Gastrocnemius medialis (tissue), 4 donors: ENCODE data around the gene CASK. TPM values are rescaled to one million over a fixed set of nuclear protein-coding genes. Genes with fewer than 3 reads are reported as not detected.

Experiments used
- ATAC-seq, 2 donors: fragments of 150-250 bp; one replicate each; pipeline ENCODE4 v1.9.1; 2016
- DNase-seq, 2 donors: peaks; one replicate each; pipeline ENCODE4 v3.0.0-alpha.2; 2019
- H3K27ac ChIP-seq, 4 donors: fragments of 200-600 bp; sonication (generic); 1 replicate in 1 of 4; 2 replicates in 3 of 4; pipeline ENCODE4 v1.5.1; 2016 to 2018; ENCODE audit warnings: mild to moderate bottlenecking in 2 of 4, moderate library complexity in 1 of 4
- H3K27me3 ChIP-seq, 3 donors: fragments of 200-600 bp; sonication (generic) in 2 of 3; 1 replicate in 1 of 3; 2 replicates in 2 of 3; pipeline versions ENCODE4 v1.5.1 to v1.6.0; 2016 to 2019; ENCODE audit warnings: mild to moderate bottlenecking in 1 of 3, moderate library complexity in 1 of 3
- H3K36me3 ChIP-seq, 2 donors: fragments of 200-600 bp; sonication (generic) in 1 of 2; one replicate each; pipeline ENCODE4 v1.5.1; 2017 to 2018
- H3K4me1 ChIP-seq, 2 donors: fragments of 200-600 bp; sonication (generic) in 1 of 2; one replicate each; pipeline ENCODE4 v1.5.1; 2016 to 2017; ENCODE audit warnings: mild to moderate bottlenecking in 2 of 2
- H3K4me3 ChIP-seq, 4 donors: fragments of 200-600 bp; sonication (generic) in 3 of 4; 1 replicate in 1 of 4; 2 replicates in 3 of 4; pipeline ENCODE4 v1.5.1; 2016 to 2019; ENCODE audit warnings: mild to moderate bottlenecking in 2 of 4
- H3K9me3 ChIP-seq, 3 donors: fragments of 200-600 bp; sonication (generic) in 2 of 3; 1 replicate in 1 of 3; 2 replicates in 2 of 3; pipeline ENCODE4 v1.5.1; 2016 to 2019
- CTCF ChIP-seq, 5 experiments: fragments of 450-650 bp in 3 of 5; fragments of 200-600 bp in 2 of 5; sonication (generic) in 2 of 5; IDR thresholded peaks in 4 of 5; conservative IDR thresholded peaks in 1 of 5; 1 replicate in 4 of 5; 2 replicates in 1 of 5; pipeline ENCODE4 v1.5.1; 2016 to 2019; ENCODE audit warnings: antibody characterized with exemption in 5 of 5, mild to moderate bottlenecking in 3 of 5, moderate library complexity in 3 of 5
- POLR2A ChIP-seq, 2 donors: fragments of 450-650 bp; IDR thresholded peaks; one replicate each; pipeline ENCODE4 v1.6.1; 2017; ENCODE audit warnings: antibody characterized with exemption in 2 of 2, mild to moderate bottlenecking in 2 of 2, moderate library complexity in 2 of 2
- in situ Hi-C, 4 donors: fragments of 200-750 bp; cut with MboI; loops; one replicate each; pipeline versions ENCODE4 v1.15.0 to v1.8.0; 2017; ENCODE audit warnings: low sequenced_read_pairs in 4 of 4
- intact Hi-C: fragments of 100-400 bp; cut with DNase I; formaldehyde crosslinking; loops from one replicate; pipeline ENCODE4 v1.15.1; 2023; ENCODE audit warnings: low total_unique reads
- total RNA-seq, 4 donors: library from RNA; depleted of rRNA; stranded (reverse); fragments of >200 nt; gene quantifications; one replicate each; pipeline versions ENCODE4 v1.1.0 to v1.2.3, GENCODE V29; 2016

CASK gene
- total RNA-seq, 4 donors from 2014 or later: 7.3 to 14.3 (median 10.0) TPM

GRCh38 chrX:41665686-41666085, 257.7 kb downstream of the CASK start:
- no peak for TF ChIP-seq CTCF (IDR thresholded peaks at IDR 0.05 in 4 of 5, conservative IDR thresholded peaks at IDR 0.05 in 1 of 5)
- no peak for TF ChIP-seq POLR2A (IDR thresholded peaks at IDR 0.05)
- no peak for ATAC-seq
- intact Hi-C loops: no loop called here

GRCh38 chrX:41664908-41665307, 258.4 kb downstream of the CASK start:
- in situ Hi-C loops (no loop called here), intact Hi-C loops (no loop called here)
- ATAC-seq: no peak

More at GRCh38 chrX:41665686-41666085, 257.7 kb downstream of the CASK start:
- in situ Hi-C loops: no loop called here
- H3K4me1 ChIP-seq: no peaks in the 10 kb centered on the region
- no peaks in the 10 kb centered on the region for H3K36me3 ChIP-seq
- H3K9me3 ChIP-seq: no peaks in the 10 kb centered on the region
- no peak overlapping the region for H3K27ac ChIP-seq
- no peak overlapping the region for H3K4me3 ChIP-seq
- H3K27me3 ChIP-seq: no peaks in the 10 kb centered on the region
- DNase-seq: no peak

GRCh38 chrX:41664375-41664901, 258.9 kb downstream of the CASK start:
- H3K27ac ChIP-seq: no peak overlapping the region
- TF ChIP-seq POLR2A (IDR thresholded peaks at IDR 0.05) (no peak), CTCF (IDR thresholded peaks at IDR 0.05 in 4 of 5, conservative IDR thresholded peaks at IDR 0.05 in 1 of 5) (no peak)
- H3K4me1 ChIP-seq: no peaks in the 10 kb centered on the region
- DNase-seq (no peak), ATAC-seq (no peak)
- H3K9me3 ChIP-seq: no peaks in the 10 kb centered on the region
- in situ Hi-C loops (no loop called here), intact Hi-C loops (no loop called here)
- H3K4me3 ChIP-seq: no peak overlapping the region
- H3K27me3 ChIP-seq: no peaks in the 10 kb centered on the region
- H3K36me3 ChIP-seq: no peaks in the 10 kb centered on the region

More at GRCh38 chrX:41664908-41665307, 258.4 kb downstream of the CASK start:
- DNase-seq: no peak
- Histone ChIP-seq H3K9me3 (no peaks in the 10 kb centered on the region), H3K27me3 (no peaks in the 10 kb centered on the region), H3K36me3 (no peaks in the 10 kb centered on the region), H3K4me3 (no peak overlapping the region), H3K27ac (no peak overlapping the region), H3K4me1 (no peaks in the 10 kb centered on the region)
- TF ChIP-seq POLR2A (IDR thresholded peaks at IDR 0.05) (no peak), CTCF (IDR thresholded peaks at IDR 0.05 in 4 of 5, conservative IDR thresholded peaks at IDR 0.05 in 1 of 5) (no peak)

- no peaks in the 10 kb centered on the region for H3K9me3 ChIP-seq
- in situ Hi-C loops: no loop called here
- H3K4me1 ChIP-seq: no peaks in the 10 kb centered on the region
- no peak overlapping the region for H3K4me3 ChIP-seq
- H3K36me3 ChIP-seq: no peaks in the 10 kb centered on the region
- DNase-seq: no peak
- H3K27ac ChIP-seq: no peak overlapping the region
- intact Hi-C loops: no loop called here
- no peaks in the 10 kb centered on the region for H3K27me3 ChIP-seq
- no peak for ATAC-seq
- TF ChIP-seq CTCF (IDR thresholded peaks at IDR 0.05 in 4 of 5, conservative IDR thresholded peaks at IDR 0.05 in 1 of 5) (no peak), POLR2A (IDR thresholded peaks at IDR 0.05) (no peak)
Measured at GRCh38 chrX:41661366-41662095, 261.8 kb downstream of the CASK start.
